H1 (cell line): ENCODE results near the gene PKP1. TPM values are rescaled to one million over a fixed set of nuclear protein-coding genes. Genes with fewer than 3 reads are reported as not detected.

Experiments used
- BRCA1 ChIP-seq: IDR thresholded peaks from 2 replicates; pipeline ENCODE4 v1.6.1; 2012; ENCODE audit warnings: low read depth, low read length, improper control_type of control experiment
- GTF2F1 ChIP-seq: IDR thresholded peaks from 2 replicates; pipeline ENCODE4 v1.6.1; 2012; ENCODE audit warnings: low read depth, low read length, improper control_type of control experiment, borderline replicate concordance
- NRF1 ChIP-seq: IDR thresholded peaks from 2 replicates; pipeline ENCODE4 v1.6.1; 2011; ENCODE audit warnings: mild to moderate bottlenecking, low read depth, low read length, improper control_type of control experiment
- SUZ12 ChIP-seq: fragments of 200-600 bp; sonication (generic); IDR thresholded peaks from 2 replicates; pipeline ENCODE4 v1.6.1; 2012; ENCODE audit warnings: mild to moderate bottlenecking, inconsistent platforms, low read length, moderate library complexity, mixed read lengths
- YY1 ChIP-seq: IDR thresholded peaks from 2 replicates; pipeline ENCODE4 v1.6.1; 2011; ENCODE audit warnings: low read depth, mild to moderate bottlenecking, low read length
- polyA plus RNA-seq, 7 experiments: library from polyadenylated mRNA; depleted of rRNA in 3 of 7; stranded (reverse) in 5 of 7; unstranded in 2 of 7; fragments of >200 nt in 5 of 7; fragments of 200-250 nt in 2 of 7; gene quantifications; 1 replicate in 5 of 7; 2 replicates in 1 of 7; 4 replicates in 1 of 7; pipeline versions ENCODE4 v1.2.1 to v1.2.3, GENCODE V29; 2011 to 2013; ENCODE audit warnings: missing spikeins in 2 of 7, mixed read lengths in 2 of 7
- total RNA-seq: library from RNA; stranded (reverse); fragmentation: NEBNext Ultra II Directional; extraction: Animal tissue kit (Norgen Biotek cat#: 25700); gene quantifications from 2 replicates; pipeline ENCODE4 v1.2.1, GENCODE V29; 2021
- TF ChIP-seq, protein P1 (sequence below), 3 experiments: IDR thresholded peaks; 1 replicate in 2 of 3; 2 replicates in 1 of 3; pipeline versions ENCODE4 v1.5.1 to v1.6.1; 2011; ENCODE audit warnings: low read length in 3 of 3, mild to moderate bottlenecking in 3 of 3, inconsistent platforms in 2 of 3, low read depth in 1 of 3, moderate library complexity in 1 of 3; ENCODE audit not compliant: insufficient read depth in 1 of 3; ENCODE audit errors: control extremely low read depth in 1 of 3
- TF ChIP-seq, protein P2 (sequence below): IDR thresholded peaks from 2 replicates; pipeline ENCODE4 v1.6.1; 2012; ENCODE audit warnings: inconsistent platforms

The PKP1 gene
- total and polyA plus RNA-seq, 2 of the 8 experiments (the other 6 are each of a cell fraction or from before 2014, with no cell fraction given), result 0.21 to 0.95 TPM

DNA sequence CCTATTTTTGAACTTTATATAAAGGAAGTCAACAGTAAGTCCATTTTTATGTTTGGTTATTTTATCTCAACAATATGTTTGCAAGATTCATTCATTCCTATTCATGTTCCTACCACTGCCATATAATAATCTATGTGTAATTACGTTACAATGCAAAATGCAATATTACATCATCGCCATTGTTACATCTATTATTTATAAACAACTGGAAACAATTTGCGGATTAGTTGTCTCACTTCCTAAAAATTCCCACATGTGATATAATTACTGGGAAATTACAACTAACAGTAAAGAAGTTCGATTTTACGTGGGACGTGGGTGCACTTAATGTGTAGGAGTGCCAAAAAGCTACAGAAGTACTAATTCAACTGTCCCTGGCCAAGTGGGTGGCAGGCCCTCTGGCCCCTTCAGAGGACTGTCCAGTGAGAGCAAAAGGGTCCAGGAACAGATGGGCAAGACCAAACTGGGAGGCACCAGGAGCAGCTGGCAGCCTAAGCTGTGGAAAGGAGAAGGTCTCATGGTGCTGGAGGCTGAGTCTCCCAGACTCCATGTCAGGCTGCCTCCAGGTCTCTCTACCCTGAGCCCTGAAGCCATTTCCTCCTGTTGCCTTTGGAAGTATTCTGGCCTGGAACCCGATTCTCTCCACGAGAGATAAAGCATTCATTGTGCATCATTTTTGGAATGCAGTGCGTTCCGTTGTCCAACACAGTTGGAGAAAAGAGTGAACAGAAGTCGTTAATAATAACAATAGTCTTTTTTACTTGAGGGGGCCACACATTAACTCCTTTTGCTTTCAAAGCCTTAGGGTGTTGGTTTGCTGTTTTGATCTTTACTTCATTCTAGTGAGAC lies 51.2 kb downstream of the PKP1 start (continued):
- TF ChIP-seq, protein P1, sequence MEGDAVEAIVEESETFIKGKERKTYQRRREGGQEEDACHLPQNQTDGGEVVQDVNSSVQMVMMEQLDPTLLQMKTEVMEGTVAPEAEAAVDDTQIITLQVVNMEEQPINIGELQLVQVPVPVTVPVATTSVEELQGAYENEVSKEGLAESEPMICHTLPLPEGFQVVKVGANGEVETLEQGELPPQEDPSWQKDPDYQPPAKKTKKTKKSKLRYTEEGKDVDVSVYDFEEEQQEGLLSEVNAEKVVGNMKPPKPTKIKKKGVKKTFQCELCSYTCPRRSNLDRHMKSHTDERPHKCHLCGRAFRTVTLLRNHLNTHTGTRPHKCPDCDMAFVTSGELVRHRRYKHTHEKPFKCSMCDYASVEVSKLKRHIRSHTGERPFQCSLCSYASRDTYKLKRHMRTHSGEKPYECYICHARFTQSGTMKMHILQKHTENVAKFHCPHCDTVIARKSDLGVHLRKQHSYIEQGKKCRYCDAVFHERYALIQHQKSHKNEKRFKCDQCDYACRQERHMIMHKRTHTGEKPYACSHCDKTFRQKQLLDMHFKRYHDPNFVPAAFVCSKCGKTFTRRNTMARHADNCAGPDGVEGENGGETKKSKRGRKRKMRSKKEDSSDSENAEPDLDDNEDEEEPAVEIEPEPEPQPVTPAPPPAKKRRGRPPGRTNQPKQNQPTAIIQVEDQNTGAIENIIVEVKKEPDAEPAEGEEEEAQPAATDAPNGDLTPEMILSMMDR (IDR thresholded peaks at IDR 0.05; ENCODE audit: control extremely low read depth in 1 of 3, insufficient read depth in 1 of 3, low read depth in 1 of 3, low read length in 3 of 3), result no peak
- no peak for TF ChIP-seq YY1
- TF ChIP-seq GTF2F1, result no peak
- no peak for TF ChIP-seq SUZ12
- TF ChIP-seq, protein P2, sequence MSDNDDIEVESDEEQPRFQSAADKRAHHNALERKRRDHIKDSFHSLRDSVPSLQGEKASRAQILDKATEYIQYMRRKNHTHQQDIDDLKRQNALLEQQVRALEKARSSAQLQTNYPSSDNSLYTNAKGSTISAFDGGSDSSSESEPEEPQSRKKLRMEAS, result no peak
- TF ChIP-seq BRCA1, result no peak
- no peak for TF ChIP-seq NRF1
